Adrenal gland (tissue), 5 donors: ENCODE data around the gene MXRA8.

Experiments
- POLR2A ChIP-seq, 2 donors: fragments of 450-650 bp; IDR thresholded peaks; one replicate each; pipeline ENCODE4 v1.6.1; 2017; ENCODE audit warnings: antibody characterized with exemption in 2 of 2, mild to moderate bottlenecking in 2 of 2, moderate library complexity in 1 of 2
- TF ChIP-seq, protein P1 (sequence below), 6 experiments: fragments of 450-650 bp in 4 of 6; fragments of 200-600 bp in 2 of 6; sonication (generic) in 1 of 6; IDR thresholded peaks; 1 replicate in 5 of 6; 2 replicates in 1 of 6; pipeline versions ENCODE4 v1.5.1 to v1.8.0; 2016 to 2021; ENCODE audit warnings: antibody characterized with exemption in 6 of 6, mild to moderate bottlenecking in 2 of 6, moderate library complexity in 1 of 6
- donor health status: DM: no; HTN: no; CAD: no.

DNA sequence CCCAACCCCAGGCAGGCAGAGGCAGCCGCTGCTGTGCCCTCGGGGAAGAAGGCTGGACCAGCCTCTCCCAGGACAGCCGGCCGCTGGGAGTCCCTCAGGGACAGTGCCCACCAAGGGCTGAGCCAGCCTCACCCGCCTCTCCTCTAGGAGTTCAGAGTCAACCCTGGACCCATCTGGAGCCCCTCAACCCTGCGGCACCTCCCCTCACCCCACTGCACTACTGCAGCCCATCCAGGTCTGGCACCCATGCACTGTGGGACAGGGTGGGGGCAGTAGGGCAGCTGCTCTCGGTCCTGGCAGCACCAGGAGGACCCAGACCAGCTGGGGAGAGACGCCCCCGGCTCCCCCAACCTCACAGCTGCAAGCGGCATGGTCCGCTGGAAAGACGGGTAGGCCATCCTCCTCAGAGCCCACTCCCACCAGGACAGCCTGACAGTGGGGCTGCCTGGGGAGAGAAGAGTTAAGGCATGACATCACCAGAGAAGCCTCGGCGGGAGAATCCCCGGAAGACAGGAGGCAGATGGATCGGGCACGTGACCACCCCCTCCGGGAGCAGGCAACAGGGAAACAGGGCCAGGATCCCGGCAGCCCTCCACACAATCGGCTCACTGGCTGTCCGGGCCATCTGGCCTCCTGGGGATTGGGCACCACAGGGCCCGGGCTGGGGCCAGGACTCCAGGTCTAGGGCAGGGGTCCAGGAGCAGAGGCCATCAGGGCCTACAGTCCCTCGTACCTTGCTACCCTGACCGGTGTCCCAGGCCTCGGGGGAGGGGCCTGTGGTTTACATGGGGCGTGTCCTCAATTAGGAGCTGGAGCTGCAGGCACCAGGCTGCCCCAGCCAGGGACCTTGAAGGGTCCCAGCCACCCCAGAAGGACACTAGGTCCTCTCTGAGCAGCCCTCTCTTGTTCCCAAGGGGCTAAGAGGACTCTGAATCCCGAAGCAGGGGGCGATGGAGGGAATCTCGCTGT lies 53.7 kb downstream of the MXRA8 start:
- TF ChIP-seq POLR2A (IDR thresholded peaks at IDR 0.05), result peak in 1 of 2 donors; percentile 44
- TF ChIP-seq, protein P1, sequence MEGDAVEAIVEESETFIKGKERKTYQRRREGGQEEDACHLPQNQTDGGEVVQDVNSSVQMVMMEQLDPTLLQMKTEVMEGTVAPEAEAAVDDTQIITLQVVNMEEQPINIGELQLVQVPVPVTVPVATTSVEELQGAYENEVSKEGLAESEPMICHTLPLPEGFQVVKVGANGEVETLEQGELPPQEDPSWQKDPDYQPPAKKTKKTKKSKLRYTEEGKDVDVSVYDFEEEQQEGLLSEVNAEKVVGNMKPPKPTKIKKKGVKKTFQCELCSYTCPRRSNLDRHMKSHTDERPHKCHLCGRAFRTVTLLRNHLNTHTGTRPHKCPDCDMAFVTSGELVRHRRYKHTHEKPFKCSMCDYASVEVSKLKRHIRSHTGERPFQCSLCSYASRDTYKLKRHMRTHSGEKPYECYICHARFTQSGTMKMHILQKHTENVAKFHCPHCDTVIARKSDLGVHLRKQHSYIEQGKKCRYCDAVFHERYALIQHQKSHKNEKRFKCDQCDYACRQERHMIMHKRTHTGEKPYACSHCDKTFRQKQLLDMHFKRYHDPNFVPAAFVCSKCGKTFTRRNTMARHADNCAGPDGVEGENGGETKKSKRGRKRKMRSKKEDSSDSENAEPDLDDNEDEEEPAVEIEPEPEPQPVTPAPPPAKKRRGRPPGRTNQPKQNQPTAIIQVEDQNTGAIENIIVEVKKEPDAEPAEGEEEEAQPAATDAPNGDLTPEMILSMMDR (IDR thresholded peaks at IDR 0.05), result no peak
